ENCODE results near the gene CISH.

Gene CISH

GRCh38 chr3:50599115-50599715 lies 12.4 kb downstream of the CISH start:
- Histone ChIP-seq H3K27me3 (ENCODE audit: control insufficient read depth, insufficient read depth, low read length) (no peaks in the 10 kb centered on the region), H3K4me3 (ENCODE audit: low read length) (no peak overlapping the region), H3K36me3 (ENCODE audit: control insufficient read depth, insufficient read depth, low read length) (peaks cover 2% of the 10 kb centered on the region), H3K9ac (ENCODE audit: low read length) (no peak overlapping the region), H3K27ac (ENCODE audit: low read depth, low read length) (peak overlapping the region; percentile 98), H3K4me1 (ENCODE audit: control insufficient read depth, insufficient read depth, low read length) (peaks cover 34% of the 10 kb centered on the region)

GRCh38 chr3:50594253-50594785 lies 17.3 kb downstream of the CISH start:
- Histone ChIP-seq H3K4me1 (ENCODE audit: control insufficient read depth, insufficient read depth, low read length) (peaks cover 3% of the 10 kb centered on the region), H3K4me3 (ENCODE audit: low read length) (no peak overlapping the region), H3K27ac (ENCODE audit: low read depth, low read length) (no peak overlapping the region), H3K36me3 (ENCODE audit: control insufficient read depth, insufficient read depth, low read length) (no peaks in the 10 kb centered on the region), H3K27me3 (ENCODE audit: control insufficient read depth, insufficient read depth, low read length) (no peaks in the 10 kb centered on the region), H3K9ac (ENCODE audit: low read length) (no peak overlapping the region)

GRCh38 chr3:50592568-50592967 lies 19.0 kb downstream of the CISH start:
- H3K4me3 ChIP-seq (ENCODE audit: low read length) = no peak overlapping the region
- H3K27ac ChIP-seq (ENCODE audit: low read depth, low read length) = no peak overlapping the region
- H3K27me3 ChIP-seq (ENCODE audit: control insufficient read depth, insufficient read depth, low read length) = no peaks in the 10 kb centered on the region
- no peaks in the 10 kb centered on the region for H3K36me3 ChIP-seq (ENCODE audit: control insufficient read depth, insufficient read depth, low read length)
- H3K9ac ChIP-seq (ENCODE audit: low read length) = no peak overlapping the region
- no peaks in the 10 kb centered on the region for H3K4me1 ChIP-seq (ENCODE audit: control insufficient read depth, insufficient read depth, low read length)

- Histone ChIP-seq H3K27ac (ENCODE audit: low read depth, low read length) (no peak overlapping the region), H3K4me1 (ENCODE audit: control insufficient read depth, insufficient read depth, low read length) (no peaks in the 10 kb centered on the region), H3K27me3 (ENCODE audit: control insufficient read depth, insufficient read depth, low read length) (no peaks in the 10 kb centered on the region), H3K36me3 (ENCODE audit: control insufficient read depth, insufficient read depth, low read length) (no peaks in the 10 kb centered on the region), H3K4me3 (ENCODE audit: low read length) (no peak overlapping the region), H3K9ac (ENCODE audit: low read length) (no peak overlapping the region)
Measured at GRCh38 chr3:50591196-50591741, 20.3 kb downstream of the CISH start.

- H3K27ac ChIP-seq (ENCODE audit: low read depth, low read length) = no peak overlapping the region
- no peak overlapping the region for H3K4me3 ChIP-seq (ENCODE audit: low read length)
- no peaks in the 10 kb centered on the region for H3K36me3 ChIP-seq (ENCODE audit: control insufficient read depth, insufficient read depth, low read length)
- no peaks in the 10 kb centered on the region for H3K4me1 ChIP-seq (ENCODE audit: control insufficient read depth, insufficient read depth, low read length)
- no peak overlapping the region for H3K9ac ChIP-seq (ENCODE audit: low read length)
- no peaks in the 10 kb centered on the region for H3K27me3 ChIP-seq (ENCODE audit: control insufficient read depth, insufficient read depth, low read length)
Measured at GRCh38 chr3:50588759-50589433, 22.7 kb downstream of the CISH start.

GRCh38 chr3:50587806-50588758 lies 23.5 kb downstream of the CISH start:
- H3K27me3 ChIP-seq (ENCODE audit: control insufficient read depth, insufficient read depth, low read length) = no peaks in the 10 kb centered on the region
- H3K27ac ChIP-seq (ENCODE audit: low read depth, low read length) = no peak overlapping the region
- H3K4me3 ChIP-seq (ENCODE audit: low read length) = no peak overlapping the region
- no peaks in the 10 kb centered on the region for H3K4me1 ChIP-seq (ENCODE audit: control insufficient read depth, insufficient read depth, low read length)
- H3K9ac ChIP-seq (ENCODE audit: low read length) = no peak overlapping the region
- no peaks in the 10 kb centered on the region for H3K36me3 ChIP-seq (ENCODE audit: control insufficient read depth, insufficient read depth, low read length)

- Histone ChIP-seq H3K27ac (ENCODE audit: low read depth, low read length) (no peak overlapping the region), H3K4me3 (ENCODE audit: low read length) (no peak overlapping the region), H3K4me1 (ENCODE audit: control insufficient read depth, insufficient read depth, low read length) (no peaks in the 10 kb centered on the region), H3K36me3 (ENCODE audit: control insufficient read depth, insufficient read depth, low read length) (no peaks in the 10 kb centered on the region), H3K9ac (ENCODE audit: low read length) (no peak overlapping the region), H3K27me3 (ENCODE audit: control insufficient read depth, insufficient read depth, low read length) (no peaks in the 10 kb centered on the region)
Measured at GRCh38 chr3:50587373-50587772, 24.2 kb downstream of the CISH start.

- no peak overlapping the region for H3K27ac ChIP-seq (ENCODE audit: low read depth, low read length)
- no peaks in the 10 kb centered on the region for H3K36me3 ChIP-seq (ENCODE audit: control insufficient read depth, insufficient read depth, low read length)
- H3K27me3 ChIP-seq (ENCODE audit: control insufficient read depth, insufficient read depth, low read length) = no peaks in the 10 kb centered on the region
- no peaks in the 10 kb centered on the region for H3K4me1 ChIP-seq (ENCODE audit: control insufficient read depth, insufficient read depth, low read length)
- H3K9ac ChIP-seq (ENCODE audit: low read length) = no peak overlapping the region
- no peak overlapping the region for H3K4me3 ChIP-seq (ENCODE audit: low read length)
Measured at GRCh38 chr3:50586763-50587070, 24.9 kb downstream of the CISH start.

- no peak overlapping the region for H3K27ac ChIP-seq (ENCODE audit: low read depth, low read length)
Measured at GRCh38 chr3:50585919-50586762, 25.4 kb downstream of the CISH start.

GRCh38 chr3:50584391-50584790 lies 27.2 kb downstream of the CISH start:
- H3K9ac ChIP-seq (ENCODE audit: low read length) = no peak overlapping the region
- H3K36me3 ChIP-seq (ENCODE audit: control insufficient read depth, insufficient read depth, low read length) = peaks cover 6% of the 10 kb centered on the region
- no peak overlapping the region for H3K27ac ChIP-seq (ENCODE audit: low read depth, low read length)
- no peaks in the 10 kb centered on the region for H3K4me1 ChIP-seq (ENCODE audit: control insufficient read depth, insufficient read depth, low read length)
- no peaks in the 10 kb centered on the region for H3K27me3 ChIP-seq (ENCODE audit: control insufficient read depth, insufficient read depth, low read length)
- no peak overlapping the region for H3K4me3 ChIP-seq (ENCODE audit: low read length)

More at GRCh38 chr3:50585919-50586762, 25.4 kb downstream of the CISH start:
- Histone ChIP-seq H3K4me1 (ENCODE audit: control insufficient read depth, insufficient read depth, low read length) (no peaks in the 10 kb centered on the region), H3K36me3 (ENCODE audit: control insufficient read depth, insufficient read depth, low read length) (no peaks in the 10 kb centered on the region), H3K27me3 (ENCODE audit: control insufficient read depth, insufficient read depth, low read length) (no peaks in the 10 kb centered on the region), H3K4me3 (ENCODE audit: low read length) (no peak overlapping the region), H3K9ac (ENCODE audit: low read length) (no peak overlapping the region)

- no peaks in the 10 kb centered on the region for H3K4me1 ChIP-seq (ENCODE audit: control insufficient read depth, insufficient read depth, low read length)
- no peak overlapping the region for H3K4me3 ChIP-seq (ENCODE audit: low read length)
- no peak overlapping the region for H3K9ac ChIP-seq (ENCODE audit: low read length)
- no peak overlapping the region for H3K27ac ChIP-seq (ENCODE audit: low read depth, low read length)
- no peaks in the 10 kb centered on the region for H3K27me3 ChIP-seq (ENCODE audit: control insufficient read depth, insufficient read depth, low read length)
- peaks cover 6% of the 10 kb centered on the region for H3K36me3 ChIP-seq (ENCODE audit: control insufficient read depth, insufficient read depth, low read length)
Measured at GRCh38 chr3:50583897-50584296, 27.7 kb downstream of the CISH start.

Measured in rectal smooth muscle tissue (tissue), 1 donor.